Amygdala (tissue), 56 donors: Measurements from ENCODE around the gene ULK1.
A peak's percentile ranks its signal among the peaks of the same experiment; 100 is the strongest.

Source experiments
- DNase-seq, 56 donors: peaks; one replicate each; lab custom pipeline; 2025; lab: John Stamatoyannopoulos, UW

The ULK1 gene

DNA sequence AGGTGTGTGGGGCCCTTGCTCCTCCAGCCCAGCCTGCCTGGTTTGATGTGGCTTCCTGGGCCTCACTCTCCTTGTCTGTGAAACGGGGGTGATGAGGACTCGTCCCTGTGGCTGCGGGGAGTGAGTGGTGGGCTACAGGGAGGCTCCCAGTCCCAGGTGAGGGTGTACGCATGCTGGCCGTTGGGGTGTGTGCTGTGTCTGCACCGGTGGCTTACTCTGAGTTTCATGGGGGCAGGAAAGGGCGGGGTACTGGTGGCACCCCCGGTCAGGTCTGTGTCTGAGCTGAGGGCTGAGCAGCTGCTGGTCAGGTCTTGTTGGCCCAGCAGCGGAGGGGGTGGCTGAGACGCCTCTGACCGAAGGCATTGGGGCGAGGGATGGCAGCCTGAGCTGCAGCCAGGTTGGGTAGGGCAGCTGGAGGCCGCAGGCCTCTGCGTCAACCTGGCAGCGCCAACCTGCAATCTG, 11.2 kb downstream of the ULK1 start:
- no peak for DNase-seq

GRCh38 chr12:131907379-131908091, 13.1 kb downstream of the ULK1 start:
- DNase-seq = no peak

DNA sequence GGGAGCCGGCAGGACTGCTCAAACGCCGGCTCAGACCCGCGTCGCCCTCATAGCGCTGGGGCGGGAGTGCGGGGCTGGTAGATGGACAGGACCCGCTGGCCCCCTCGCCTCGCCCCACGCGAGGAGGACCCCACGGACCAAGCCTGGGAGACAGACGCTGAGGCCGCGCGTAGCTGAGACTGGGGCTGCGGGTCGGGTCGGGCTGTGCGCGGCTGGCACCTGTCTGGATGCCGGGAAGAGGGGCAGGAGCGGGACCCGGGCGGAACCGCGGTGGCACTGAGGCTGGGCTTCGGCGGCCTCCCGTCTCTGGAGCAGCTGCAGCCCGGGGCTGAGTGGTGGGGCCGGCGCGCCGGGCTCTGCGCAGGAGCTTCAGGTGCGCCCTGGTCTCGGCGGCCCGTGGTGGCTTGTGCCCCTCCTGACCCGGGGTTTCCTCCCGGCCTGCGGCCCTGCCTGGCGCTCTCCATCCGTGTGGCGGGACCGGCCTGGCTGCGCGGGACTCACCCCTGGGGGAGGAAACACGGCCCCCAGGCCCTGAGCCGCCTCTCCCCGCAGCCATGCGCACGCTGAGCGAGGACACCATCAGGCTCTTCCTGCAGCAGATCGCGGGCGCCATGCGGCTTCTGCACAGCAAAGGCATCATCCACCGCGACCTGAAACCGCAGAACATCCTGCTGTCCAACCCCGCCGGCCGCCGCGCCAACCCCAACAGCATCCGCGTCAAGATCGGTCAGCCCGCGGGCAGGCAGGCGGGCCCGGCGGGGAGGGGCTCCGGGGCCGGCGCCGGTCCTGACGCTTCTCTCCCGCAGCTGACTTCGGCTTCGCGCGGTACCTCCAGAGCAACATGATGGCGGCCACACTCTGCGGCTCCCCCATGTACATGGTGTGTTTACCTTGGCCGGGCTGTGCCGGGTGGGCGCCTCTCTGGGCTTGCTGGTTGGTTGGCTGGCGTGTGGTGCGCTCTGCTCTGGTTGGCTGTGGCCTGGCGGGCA, 14.0 kb downstream of the ULK1 start:
- DNase-seq = no peak

- no peak for DNase-seq
Observed at GRCh38 chr12:131909081-131909751, 14.8 kb downstream of the ULK1 start.

DNA sequence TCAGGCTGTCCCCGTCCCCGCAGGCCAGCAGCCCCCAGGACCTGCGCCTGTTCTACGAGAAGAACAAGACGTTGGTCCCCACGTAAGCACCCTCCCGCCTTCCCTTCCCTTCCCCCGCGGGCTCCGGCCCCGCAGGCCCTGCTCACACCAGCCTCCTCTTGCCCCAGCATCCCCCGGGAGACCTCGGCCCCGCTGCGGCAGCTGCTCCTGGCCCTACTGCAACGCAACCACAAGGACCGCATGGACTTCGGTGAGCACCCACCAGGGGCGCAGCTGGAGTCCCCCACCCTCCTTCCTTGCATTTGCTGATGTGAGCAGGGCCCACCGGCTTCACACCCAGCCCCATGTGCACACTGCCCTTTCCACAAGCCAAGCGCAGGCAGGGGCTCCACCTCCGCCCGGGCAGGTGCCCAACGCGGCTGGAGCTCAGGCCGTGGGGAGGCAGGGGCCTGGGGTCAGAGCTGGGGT, 15.4 kb downstream of the ULK1 start:
- no peak for DNase-seq

GRCh38 chr12:131910302-131911027, 16.0 kb downstream of the ULK1 start:
- DNase-seq = no peak

DNA sequence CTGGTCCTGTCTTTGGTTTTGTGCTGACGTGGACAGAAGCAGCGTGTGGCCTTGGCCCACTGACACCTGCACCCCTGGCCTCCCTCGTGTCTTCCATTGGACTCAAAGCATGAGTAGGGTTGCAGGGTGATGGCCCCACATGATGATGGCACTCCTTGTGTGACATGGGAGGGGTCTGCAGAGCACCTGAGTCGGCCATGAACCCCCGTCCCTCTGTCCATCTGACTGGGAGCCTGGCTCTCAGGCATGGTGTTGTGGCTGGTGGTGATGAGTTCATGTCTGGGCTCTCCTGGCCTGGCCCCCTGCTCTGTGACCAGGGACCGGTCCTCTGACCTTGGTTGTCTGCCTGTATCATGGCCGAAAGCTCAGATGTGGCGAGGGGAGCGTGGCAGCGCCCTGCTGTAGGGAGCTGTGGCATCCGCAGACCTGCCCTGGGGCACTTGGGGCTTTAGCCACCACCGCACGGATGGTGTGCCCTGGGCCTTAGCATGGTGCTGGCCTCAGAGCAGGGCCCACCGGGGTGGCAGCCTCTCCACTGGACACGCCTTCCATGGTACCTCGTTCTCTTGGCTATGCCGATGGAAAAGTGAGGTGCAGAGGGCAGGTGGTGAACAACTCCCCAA, 16.7 kb downstream of the ULK1 start:
- DNase-seq = no peak

DNA sequence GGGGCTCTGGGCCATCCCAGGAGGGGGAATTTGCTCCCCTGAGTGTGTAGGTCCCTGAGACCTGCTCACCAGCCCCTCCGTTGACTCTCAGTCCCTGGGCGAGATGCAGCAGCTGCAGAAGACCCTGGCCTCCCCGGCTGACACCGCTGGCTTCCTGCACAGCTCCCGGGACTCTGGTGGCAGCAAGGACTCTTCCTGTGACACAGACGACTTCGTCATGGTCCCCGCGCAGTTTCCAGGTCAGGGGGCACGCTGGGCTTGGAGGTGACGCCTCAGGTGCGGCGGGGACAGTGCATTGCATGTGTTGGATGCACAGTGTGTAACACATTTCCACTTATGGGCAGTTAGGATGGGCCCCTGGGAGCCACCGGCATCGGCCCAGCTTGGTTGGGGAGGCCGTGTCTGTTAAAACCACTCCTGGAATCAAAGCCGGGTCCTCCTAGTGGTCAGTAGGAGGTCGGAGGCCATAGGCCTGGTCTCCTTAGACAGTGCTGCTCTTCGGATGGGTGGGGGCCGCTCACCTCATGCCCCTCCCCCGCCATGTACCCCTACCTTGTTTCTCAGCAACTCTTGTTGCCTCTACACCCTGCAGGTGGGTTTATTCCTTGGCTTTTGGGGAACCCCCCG, 17.5 kb downstream of the ULK1 start:
- no peak for DNase-seq

DNA sequence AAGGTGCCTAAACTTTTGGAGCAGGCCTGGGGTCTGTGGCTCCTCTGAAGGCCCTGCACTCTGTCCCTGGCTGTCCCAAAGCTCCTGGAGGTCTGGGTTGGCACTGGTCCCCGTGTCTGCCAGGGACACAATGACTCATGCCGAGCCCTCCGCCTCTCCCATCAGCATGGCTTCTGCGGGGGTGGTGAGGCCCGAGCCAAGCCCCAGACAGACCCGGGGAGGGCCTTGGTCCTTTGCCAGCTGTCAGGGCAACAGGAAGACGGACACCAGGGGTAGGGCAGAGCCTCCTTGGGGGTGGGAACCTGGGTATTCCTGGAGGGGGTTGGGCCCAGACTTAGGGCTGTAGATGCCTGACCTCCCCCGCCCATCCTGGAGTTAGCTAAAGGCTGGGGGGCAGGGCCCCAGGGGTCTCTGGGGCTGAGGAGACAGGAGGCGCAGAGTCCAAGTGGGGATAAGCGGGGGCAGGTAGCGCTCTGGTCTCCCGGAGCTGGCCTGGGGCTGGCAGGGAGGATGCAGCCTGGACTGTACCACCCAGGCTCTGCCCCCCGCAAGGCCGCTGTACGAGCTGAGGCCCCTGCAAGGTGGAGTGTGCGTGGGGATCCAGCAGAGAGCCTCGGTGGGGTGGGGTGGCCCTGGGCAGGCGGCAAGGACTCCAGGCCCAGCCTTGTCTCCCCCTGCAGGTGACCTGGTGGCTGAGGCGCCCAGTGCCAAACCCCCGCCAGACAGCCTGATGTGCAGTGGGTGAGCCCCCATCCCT, 18.3 kb downstream of the ULK1 start:
- DNase-seq = peak in 26 of 56 donors; percentile 10 to 72 (median 38)

- no peak for DNase-seq
Observed at GRCh38 chr12:131913666-131914065, 19.2 kb downstream of the ULK1 start.

- no peak for DNase-seq
Observed at GRCh38 chr12:131914179-131914702, 19.8 kb downstream of the ULK1 start.

- no peak for DNase-seq
Observed at GRCh38 chr12:131915000-131915689, 20.7 kb downstream of the ULK1 start.

DNA sequence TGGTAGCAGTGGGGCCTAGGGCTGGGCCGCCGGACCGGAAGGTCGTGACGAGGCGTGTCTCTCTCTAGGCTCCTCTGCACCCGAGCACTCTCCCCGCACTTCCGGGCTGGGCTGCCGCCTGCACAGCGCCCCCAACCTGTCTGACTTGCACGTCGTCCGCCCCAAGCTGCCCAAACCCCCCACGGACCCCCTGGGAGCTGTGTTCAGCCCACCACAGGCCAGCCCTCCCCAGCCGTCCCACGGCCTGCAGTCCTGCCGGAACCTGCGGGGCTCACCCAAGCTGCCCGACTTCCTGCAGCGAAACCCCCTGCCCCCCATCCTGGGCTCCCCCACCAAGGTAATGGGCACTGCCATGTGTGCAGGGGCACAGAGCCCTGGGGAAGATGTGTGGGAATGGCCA, 21.4 kb downstream of the ULK1 start:
- no peak for DNase-seq

- no peak for DNase-seq
Observed at GRCh38 chr12:131916306-131917138, 22.1 kb downstream of the ULK1 start.

DNA sequence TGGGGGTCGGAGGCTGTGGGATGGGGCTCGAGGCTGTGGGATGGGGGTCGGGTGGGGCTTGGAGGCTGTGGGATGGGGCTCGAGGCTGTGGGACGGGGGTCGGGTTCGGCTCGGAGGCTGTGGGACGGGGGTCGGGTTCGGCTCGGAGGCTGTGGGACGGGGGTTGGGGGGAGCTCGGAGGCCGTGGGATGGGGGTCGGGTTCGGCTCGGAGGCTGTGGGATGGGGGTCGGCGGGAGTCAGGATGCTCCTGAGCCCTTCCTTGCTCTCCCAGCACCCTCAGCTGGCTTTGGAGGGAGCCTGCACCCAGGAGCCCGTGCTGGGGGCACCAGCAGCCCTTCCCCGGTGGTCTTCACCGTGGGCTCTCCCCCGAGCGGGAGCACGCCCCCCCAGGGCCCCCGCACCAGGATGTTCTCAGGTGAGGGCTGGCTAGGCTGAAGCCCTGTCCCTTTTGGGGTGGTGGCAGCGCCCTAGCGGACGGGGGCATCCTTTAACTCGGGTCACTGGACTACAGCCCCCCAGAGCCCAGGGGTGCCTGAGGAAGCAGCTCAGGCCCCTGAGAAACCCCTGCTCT, 22.8 kb downstream of the ULK1 start:
- peak in 4 of 56 donors; percentile 26 to 58 (median 36) for DNase-seq

DNA sequence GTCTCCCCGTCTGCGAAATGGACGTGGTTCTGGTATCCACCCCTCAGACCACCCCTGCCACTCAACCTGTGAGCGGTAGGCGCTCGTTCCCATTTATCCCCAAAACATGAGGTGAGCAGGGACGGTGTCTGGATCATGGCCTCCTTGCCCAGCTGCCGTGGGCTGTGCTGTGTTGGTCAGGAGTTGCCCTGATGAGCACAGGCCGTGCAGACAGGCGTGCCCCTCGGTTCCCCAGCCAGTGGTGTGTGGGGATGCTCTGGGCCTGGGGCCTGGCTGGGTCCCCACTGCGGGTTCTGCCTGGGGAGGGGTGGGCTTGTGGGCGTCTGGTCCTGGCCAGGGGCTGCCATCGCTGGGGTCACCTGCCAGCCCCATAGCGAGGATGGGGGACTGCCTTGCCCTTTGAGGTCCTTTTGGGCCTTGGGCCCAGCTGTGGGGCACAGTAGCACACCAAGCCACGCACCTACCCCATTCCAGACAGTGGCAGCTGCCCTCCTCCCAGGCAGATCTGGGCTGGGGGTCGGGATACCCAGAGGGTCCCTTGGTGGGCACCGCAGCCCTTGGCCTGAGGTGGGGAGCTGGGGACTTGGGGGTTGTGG, 23.4 kb downstream of the ULK1 start:
- DNase-seq = no peak
